ENCODE results near the gene NXT2.

The NXT2 gene

DNA sequence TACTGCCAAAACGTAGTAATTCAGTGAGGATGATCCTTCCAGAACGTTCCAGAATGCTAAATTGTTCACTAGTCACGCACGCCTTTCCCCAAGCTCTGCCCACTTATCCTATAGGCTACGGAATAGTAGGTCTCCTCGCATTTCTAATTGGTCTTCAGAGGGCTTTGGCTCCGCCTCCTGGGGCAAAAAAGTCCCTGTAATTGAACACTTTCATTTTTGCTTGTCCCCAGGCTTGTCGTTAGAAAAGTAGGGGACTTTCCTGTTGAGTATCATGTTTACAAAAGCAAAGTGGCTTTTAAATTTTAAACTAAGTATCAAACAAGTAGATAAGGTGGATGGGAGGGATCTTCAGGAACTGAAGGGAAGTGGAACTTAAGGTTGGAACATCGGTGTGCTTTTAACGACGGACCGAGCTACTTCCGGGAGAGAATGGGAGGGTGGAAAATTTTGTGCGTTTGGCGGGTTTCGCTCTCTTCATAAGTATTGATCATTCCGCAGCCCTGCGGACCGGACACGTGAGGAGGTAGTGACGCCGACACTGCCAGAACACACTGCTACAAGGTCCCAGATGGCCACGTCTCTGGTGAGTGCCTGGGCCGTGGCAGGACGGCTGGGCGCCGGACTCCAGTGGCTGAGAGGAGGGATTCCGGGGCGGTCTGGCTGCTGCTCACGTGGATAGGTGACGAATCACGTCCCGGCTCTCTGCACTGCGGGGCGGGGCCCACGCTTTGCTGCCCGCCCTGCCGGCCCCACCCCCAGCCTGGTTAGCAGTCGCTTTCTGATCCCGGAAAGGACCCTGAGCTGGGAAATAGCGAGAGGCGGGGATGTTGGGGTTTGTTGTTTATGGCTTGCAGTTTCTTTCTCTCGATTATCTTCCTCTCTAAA lies at the start of gene NXT2:
Gene NXT2, plus strand, starts transcription at position 406 of the 885 bp plus-strand sequence. Its CDS starts 163 bp downstream, at position 569.
- Histone ChIP-seq H3K9me3 (ENCODE audit: severe bottlenecking) (peaks cover 17% of the 10 kb centered on the region), H3K27me3 (ENCODE audit: insufficient read depth, low read depth, severe bottlenecking) (peaks cover 27% of the 10 kb centered on the region), H3K36me3 (no peaks in the 10 kb centered on the region), H3K4me3 (ENCODE audit: low read depth, low read length) (peak within 1 kb of the TSS; percentile 53), H3K27ac (peak within 1 kb of the TSS; percentile 77)
- DNase-seq, result peak; percentile 88
- TF ChIP-seq, protein P1, sequence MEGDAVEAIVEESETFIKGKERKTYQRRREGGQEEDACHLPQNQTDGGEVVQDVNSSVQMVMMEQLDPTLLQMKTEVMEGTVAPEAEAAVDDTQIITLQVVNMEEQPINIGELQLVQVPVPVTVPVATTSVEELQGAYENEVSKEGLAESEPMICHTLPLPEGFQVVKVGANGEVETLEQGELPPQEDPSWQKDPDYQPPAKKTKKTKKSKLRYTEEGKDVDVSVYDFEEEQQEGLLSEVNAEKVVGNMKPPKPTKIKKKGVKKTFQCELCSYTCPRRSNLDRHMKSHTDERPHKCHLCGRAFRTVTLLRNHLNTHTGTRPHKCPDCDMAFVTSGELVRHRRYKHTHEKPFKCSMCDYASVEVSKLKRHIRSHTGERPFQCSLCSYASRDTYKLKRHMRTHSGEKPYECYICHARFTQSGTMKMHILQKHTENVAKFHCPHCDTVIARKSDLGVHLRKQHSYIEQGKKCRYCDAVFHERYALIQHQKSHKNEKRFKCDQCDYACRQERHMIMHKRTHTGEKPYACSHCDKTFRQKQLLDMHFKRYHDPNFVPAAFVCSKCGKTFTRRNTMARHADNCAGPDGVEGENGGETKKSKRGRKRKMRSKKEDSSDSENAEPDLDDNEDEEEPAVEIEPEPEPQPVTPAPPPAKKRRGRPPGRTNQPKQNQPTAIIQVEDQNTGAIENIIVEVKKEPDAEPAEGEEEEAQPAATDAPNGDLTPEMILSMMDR (IDR thresholded peaks at IDR 0.05; ENCODE audit: low read depth, low read length), result no peak

DNA sequence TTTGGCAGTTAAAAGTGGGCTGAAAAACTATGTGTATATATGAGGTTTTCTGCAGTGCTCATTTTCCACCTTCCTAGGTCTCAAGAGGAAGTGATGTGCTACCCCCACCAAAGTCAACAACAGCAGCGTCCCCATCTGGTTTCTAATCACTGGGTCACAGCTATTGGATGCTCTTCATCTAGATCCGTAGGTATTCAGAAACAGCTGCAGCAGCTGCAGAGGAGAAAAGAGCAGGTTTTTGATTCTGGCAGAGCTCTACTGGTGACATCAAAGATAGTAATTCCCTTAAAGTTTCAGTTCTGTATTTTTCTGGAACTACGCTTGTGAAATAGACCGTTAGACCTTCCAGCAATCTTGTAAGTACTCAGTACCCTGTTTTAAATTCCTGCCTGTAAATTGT lies 49.0 kb upstream of the NXT2 start:
- Histone ChIP-seq H3K27me3 (ENCODE audit: insufficient read depth, low read depth, severe bottlenecking) (peaks cover 36% of the 10 kb centered on the region), H3K9me3 (ENCODE audit: severe bottlenecking) (peaks cover 3% of the 10 kb centered on the region), H3K27ac (no peak overlapping the region), H3K36me3 (no peaks in the 10 kb centered on the region), H3K4me3 (ENCODE audit: low read depth, low read length) (no peak overlapping the region)
- TF ChIP-seq, protein P1 (IDR thresholded peaks at IDR 0.05; ENCODE audit: low read depth, low read length), result no peak
- no peak for DNase-seq

GRCh38 chrX:109489174-109489573 lies 47.5 kb upstream of the NXT2 start:
- H3K36me3 ChIP-seq, result no peaks in the 10 kb centered on the region
- no peak for DNase-seq
- peaks cover 3% of the 10 kb centered on the region for H3K9me3 ChIP-seq (ENCODE audit: severe bottlenecking)
- H3K27ac ChIP-seq, result no peak overlapping the region
- TF ChIP-seq, protein P1 (IDR thresholded peaks at IDR 0.05; ENCODE audit: low read depth, low read length), result no peak
- peaks cover 40% of the 10 kb centered on the region for H3K27me3 ChIP-seq (ENCODE audit: insufficient read depth, low read depth, severe bottlenecking)
- H3K4me3 ChIP-seq (ENCODE audit: low read depth, low read length), result no peak overlapping the region

DNA sequence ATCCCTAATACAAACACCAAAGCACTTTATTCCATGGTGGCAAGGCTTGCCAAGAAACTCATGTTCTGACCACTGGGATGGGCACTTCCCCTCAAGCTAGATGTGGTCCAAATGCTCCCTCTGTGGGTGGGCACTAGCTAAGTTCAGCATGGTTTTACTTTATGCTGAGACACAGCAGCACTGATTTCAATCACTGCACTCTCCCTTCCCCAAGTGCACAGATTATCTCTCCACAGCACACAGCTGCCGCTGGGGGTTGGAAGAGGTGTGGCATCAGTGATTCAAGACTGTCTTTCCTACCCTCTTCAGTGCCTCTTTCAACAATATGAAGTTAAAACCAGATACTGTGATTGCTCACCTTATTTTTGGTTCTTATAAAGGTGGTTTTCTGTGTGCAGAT lies 38.2 kb upstream of the NXT2 start:
- TF ChIP-seq, protein P1 (IDR thresholded peaks at IDR 0.05; ENCODE audit: low read depth, low read length), result no peak
- H3K27me3 ChIP-seq (ENCODE audit: insufficient read depth, low read depth, severe bottlenecking), result peaks cover 41% of the 10 kb centered on the region
- H3K36me3 ChIP-seq, result no peaks in the 10 kb centered on the region
- H3K27ac ChIP-seq, result no peak overlapping the region
- no peak overlapping the region for H3K4me3 ChIP-seq (ENCODE audit: low read depth, low read length)
- DNase-seq, result no peak
- H3K9me3 ChIP-seq (ENCODE audit: severe bottlenecking), result no peaks in the 10 kb centered on the region

GRCh38 chrX:109501176-109501575 lies 35.5 kb upstream of the NXT2 start:
- TF ChIP-seq, protein P1 (IDR thresholded peaks at IDR 0.05; ENCODE audit: low read depth, low read length), result no peak
- no peak overlapping the region for H3K4me3 ChIP-seq (ENCODE audit: low read depth, low read length)

More at GRCh38 chrX:109501176-109501575, 35.5 kb upstream of the NXT2 start:
- Histone ChIP-seq H3K27me3 (ENCODE audit: insufficient read depth, low read depth, severe bottlenecking) (peaks cover 37% of the 10 kb centered on the region), H3K9me3 (ENCODE audit: severe bottlenecking) (no peaks in the 10 kb centered on the region), H3K36me3 (no peaks in the 10 kb centered on the region), H3K27ac (no peak overlapping the region)
- DNase-seq, result no peak

Measured in WERI-Rb-1 (cell line).